Activated B cell treated with CpG ODN at 0.5 μM for 24 hours (primary cell): Measurements from ENCODE around the gene CYTH4. TPM values are rescaled to one million over a fixed set of nuclear protein-coding genes. Genes with fewer than 3 reads are reported as not detected.

Source experiments
- ATAC-seq: fragments of 200-7000 bp; cut with Tn5 transposase; one replicate; pipeline ENCODE4 v1.10.0; 2021; ENCODE audit warnings: low read depth, mild to moderate bottlenecking, moderate library complexity
- CTCF ChIA-PET: fragments of 350-600 bp; sonication (Branson Sonifier 250); formaldehyde crosslinking; loops from one replicate; lab custom pipeline; 2021; ENCODE audit warnings: antibody characterized with exemption; lab: Charles Lee
- POLR2A ChIA-PET: fragments of 350-600 bp; sonication (Branson Sonifier 250); formaldehyde crosslinking; loops from one replicate; lab custom pipeline; 2021; ENCODE audit warnings: antibody characterized with exemption; lab: Charles Lee
- DNase-seq: peaks from one replicate; pipeline ENCODE4 v3.0.0; 2022
- H3K27ac Mint-ChIP-seq: one replicate; pipeline ENCODE4 v1.8.0; 2020; ENCODE audit warnings: mixed read lengths
- H3K27me3 Mint-ChIP-seq: one replicate; pipeline ENCODE4 v1.8.0; 2021; ENCODE audit warnings: mixed read lengths
- H3K36me3 Mint-ChIP-seq: one replicate; pipeline ENCODE4 v1.8.0; 2021; ENCODE audit warnings: low read depth, mixed read lengths
- H3K4me1 Mint-ChIP-seq: one replicate; pipeline ENCODE4 v1.8.0; 2021; ENCODE audit warnings: mixed read lengths
- H3K4me3 Mint-ChIP-seq: one replicate; pipeline ENCODE4 v1.8.0; 2020; ENCODE audit warnings: mild to moderate bottlenecking, mixed read lengths
- H3K9me3 Mint-ChIP-seq: one replicate; pipeline ENCODE4 v1.8.0; 2020; ENCODE audit warnings: mixed read lengths
- intact Hi-C: fragments of 100-400 bp; cut with micrococcal nuclease; formaldehyde crosslinking; loops from one replicate; pipeline ENCODE4 v1.15.1; 2024
- total RNA-seq: library from RNA; stranded (reverse); gene quantifications from 2 replicates; pipeline ENCODE4 v1.2.3, GENCODE V29; 2022
- TF ChIP-seq, protein P1 (sequence below): fragments of 200-600 bp; IDR thresholded peaks from one replicate; pipeline ENCODE4 v1.8.0; 2022; ENCODE audit warnings: antibody characterized with exemption, mild to moderate bottlenecking

The CYTH4 gene
- total RNA-seq, 1 donor from 2014 or later, result 40.3 TPM

DNA sequence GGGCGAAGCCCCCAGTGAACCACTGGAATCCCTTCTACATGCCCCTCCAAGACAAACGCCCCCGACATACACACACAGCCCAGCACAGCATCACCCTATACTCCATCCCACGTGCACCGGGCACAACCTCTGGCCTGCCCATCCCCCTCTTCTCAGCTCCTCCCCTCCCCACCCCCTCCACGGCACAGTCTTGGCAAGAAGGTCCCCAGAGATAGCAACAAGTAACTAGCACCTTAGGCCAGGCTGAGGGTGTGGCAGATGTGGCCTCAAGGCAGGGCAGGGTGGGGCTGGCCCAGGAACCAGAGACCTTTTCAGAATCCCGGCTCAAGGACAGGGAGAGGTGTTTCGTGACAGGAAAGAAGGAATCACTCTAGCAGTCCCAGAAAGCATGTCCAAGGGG lies 54.3 kb downstream of the CYTH4 start:
- peaks cover 25% of the 10 kb centered on the region for H3K4me1 Mint-ChIP-seq
- intact Hi-C loops, result no loop called here

DNA sequence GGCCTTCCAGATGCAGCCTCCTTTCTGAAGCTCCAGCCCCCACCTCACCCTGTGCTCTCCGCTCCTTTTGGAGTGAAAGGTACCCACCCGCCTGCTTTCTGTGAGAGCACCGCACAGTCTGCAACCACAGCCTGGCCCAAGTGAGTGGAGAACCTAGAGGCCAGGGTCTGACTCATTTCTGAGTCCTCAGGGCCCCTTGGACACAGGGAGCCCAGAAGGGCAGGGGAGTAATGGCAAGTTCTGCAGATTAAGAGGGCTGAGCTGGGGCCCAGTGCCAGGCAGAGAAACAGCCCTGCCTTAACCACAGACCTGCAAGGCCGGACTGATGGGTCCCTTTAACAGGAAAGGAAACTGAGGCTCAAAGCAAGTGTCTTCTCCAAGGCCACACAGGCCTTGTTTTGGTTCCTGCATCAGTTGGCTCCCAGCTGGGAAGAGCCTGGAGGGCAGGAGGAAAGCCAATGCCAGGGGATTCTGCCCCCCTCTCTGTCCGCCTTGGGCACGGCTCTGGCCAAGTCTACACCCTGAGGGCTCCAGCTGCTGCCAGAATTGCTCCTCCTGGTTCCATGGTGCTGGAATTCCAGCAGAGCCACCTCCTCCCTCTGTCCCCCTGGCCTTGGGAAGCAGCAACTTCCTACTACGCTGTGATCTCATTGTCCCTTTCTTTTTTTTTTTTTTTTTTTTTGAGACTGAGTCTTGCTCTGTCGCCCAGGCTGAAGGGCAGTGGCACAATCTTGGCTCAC lies 55.1 kb downstream of the CYTH4 start:
- Mint-ChIP-seq H3K4me1 (peaks cover 23% of the 10 kb centered on the region), H3K9me3 (no peaks in the 10 kb centered on the region), H3K4me3 (no peak overlapping the region), H3K36me3 (no peaks in the 10 kb centered on the region), H3K27me3 (peaks cover 53% of the 10 kb centered on the region), H3K27ac (no peak overlapping the region)
- TF ChIP-seq, protein P1, sequence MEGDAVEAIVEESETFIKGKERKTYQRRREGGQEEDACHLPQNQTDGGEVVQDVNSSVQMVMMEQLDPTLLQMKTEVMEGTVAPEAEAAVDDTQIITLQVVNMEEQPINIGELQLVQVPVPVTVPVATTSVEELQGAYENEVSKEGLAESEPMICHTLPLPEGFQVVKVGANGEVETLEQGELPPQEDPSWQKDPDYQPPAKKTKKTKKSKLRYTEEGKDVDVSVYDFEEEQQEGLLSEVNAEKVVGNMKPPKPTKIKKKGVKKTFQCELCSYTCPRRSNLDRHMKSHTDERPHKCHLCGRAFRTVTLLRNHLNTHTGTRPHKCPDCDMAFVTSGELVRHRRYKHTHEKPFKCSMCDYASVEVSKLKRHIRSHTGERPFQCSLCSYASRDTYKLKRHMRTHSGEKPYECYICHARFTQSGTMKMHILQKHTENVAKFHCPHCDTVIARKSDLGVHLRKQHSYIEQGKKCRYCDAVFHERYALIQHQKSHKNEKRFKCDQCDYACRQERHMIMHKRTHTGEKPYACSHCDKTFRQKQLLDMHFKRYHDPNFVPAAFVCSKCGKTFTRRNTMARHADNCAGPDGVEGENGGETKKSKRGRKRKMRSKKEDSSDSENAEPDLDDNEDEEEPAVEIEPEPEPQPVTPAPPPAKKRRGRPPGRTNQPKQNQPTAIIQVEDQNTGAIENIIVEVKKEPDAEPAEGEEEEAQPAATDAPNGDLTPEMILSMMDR, result no peak
- CTCF ChIA-PET, result no interaction called here
- intact Hi-C loops, result no loop called here
- no peak for ATAC-seq
- POLR2A ChIA-PET, result no interaction called here
- no peak for DNase-seq

More for the DNA sequence above, 54.3 kb downstream of the CYTH4 start:
- no peak overlapping the region for H3K27ac Mint-ChIP-seq
- no peaks in the 10 kb centered on the region for H3K36me3 Mint-ChIP-seq
- CTCF ChIA-PET, result no interaction called here
- DNase-seq, result no peak
- H3K4me3 Mint-ChIP-seq, result no peak overlapping the region
- no peaks in the 10 kb centered on the region for H3K9me3 Mint-ChIP-seq
- ATAC-seq, result no peak
- TF ChIP-seq, protein P1, result no peak
- H3K27me3 Mint-ChIP-seq, result peaks cover 54% of the 10 kb centered on the region
- POLR2A ChIA-PET, result no interaction called here

DNA sequence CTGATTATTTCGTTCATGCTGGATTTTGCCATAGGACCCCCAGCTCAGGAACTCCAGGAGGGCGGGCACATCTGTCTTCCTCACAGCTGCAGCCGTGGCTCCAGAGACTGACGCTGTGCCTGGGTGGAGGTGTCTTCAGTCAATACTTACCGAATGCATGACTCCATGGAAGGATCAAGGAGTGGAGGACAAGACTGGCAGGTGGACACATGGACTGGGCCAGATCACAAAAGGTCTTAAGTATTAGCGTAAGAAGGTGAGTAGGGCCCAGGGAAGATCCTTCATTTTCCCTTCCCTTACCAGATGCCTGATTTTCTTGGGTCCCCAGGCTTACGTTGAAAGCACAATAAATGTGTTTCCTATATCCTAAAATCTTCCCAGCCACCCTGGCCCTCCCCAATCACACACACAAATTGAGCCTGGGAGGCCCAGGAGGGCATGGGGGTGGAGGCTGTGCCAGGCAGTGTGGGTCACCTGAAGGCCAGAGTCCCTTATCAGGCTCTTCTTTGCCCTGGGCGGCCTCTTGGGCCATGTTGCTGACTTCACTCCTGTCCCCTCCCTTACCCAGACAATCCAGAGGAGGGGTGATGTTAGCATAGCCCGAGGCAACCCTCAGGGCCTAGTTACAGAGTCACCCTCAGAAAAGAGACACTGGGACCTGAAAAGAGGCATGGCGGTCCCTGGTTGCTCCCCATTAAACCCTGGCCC lies 56.4 kb downstream of the CYTH4 start:
- Mint-ChIP-seq H3K9me3 (no peaks in the 10 kb centered on the region), H3K4me1 (peaks cover 23% of the 10 kb centered on the region), H3K27ac (no peak overlapping the region), H3K27me3 (peaks cover 47% of the 10 kb centered on the region), H3K4me3 (no peak overlapping the region), H3K36me3 (no peaks in the 10 kb centered on the region)
- ChIA-PET POLR2A (no interaction called here), CTCF (no interaction called here)
- intact Hi-C loops, result no loop called here
- ATAC-seq (no peak), DNase-seq (no peak)
- TF ChIP-seq, protein P1, result no peak

DNA sequence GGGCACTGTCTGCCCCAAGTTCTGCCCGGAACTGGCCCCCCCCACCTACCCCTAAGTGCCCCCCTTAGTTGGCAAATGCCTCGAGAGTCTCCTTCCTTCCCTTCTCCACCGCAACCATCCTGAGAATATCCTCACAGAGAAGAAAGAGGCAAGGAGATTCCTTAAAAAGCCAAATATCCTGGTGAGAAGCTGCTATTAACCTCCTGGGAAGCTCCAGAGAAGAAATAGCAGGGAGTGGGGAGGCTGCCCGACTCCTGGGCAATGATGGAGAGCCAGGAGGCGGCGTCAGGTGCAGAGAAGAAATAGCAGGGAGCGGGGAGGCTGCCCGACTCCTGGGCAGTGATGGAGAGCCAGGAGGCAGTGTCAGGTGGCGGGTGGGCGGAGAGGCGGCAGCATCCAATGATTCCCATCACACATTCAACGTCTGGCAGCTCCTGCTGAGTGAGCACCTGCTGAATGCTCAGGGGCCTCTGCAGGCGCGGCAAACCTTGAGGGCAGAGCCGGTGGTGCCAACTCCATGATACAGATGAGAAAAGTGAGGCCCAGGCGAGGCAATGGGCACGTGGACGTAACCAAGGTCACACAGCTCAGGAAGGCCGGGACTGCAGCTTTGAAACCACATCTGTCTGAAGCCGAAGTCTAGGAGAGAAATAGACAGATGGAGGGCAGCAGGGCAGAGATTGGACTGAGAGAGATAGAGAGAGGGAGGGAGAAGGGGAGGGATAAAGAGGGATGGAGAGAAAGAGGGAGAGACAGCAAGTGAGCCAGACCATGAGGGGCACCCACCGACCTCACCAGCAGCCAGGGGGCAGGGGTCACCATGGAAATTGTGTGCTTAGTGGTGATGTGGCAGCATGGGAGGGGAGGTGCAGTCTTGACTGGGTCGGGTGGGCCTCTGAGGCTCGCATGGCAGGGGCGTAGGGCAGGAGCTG lies 58.3 kb downstream of the CYTH4 start:
- H3K27ac Mint-ChIP-seq, result no peak overlapping the region
- DNase-seq (no peak), ATAC-seq (no peak)
- H3K27me3 Mint-ChIP-seq, result peaks cover 45% of the 10 kb centered on the region
- H3K4me1 Mint-ChIP-seq, result peaks cover 13% of the 10 kb centered on the region
- ChIA-PET POLR2A (no interaction called here), CTCF (interaction anchor here (1.6 kb wide), 1 partner anchor 24 kb away, joined by 4 read pairs; no protein-coding TSS in a partner anchor)
- TF ChIP-seq, protein P1, result no peak
- H3K36me3 Mint-ChIP-seq, result no peaks in the 10 kb centered on the region
- intact Hi-C loops, result no loop called here
- no peaks in the 10 kb centered on the region for H3K9me3 Mint-ChIP-seq
- H3K4me3 Mint-ChIP-seq, result no peak overlapping the region
